HG02759 (cell line): Measurements from ENCODE around the gene SOAT2.

Experiments
- ATAC-seq: cut with Tn5 transposase; IDR thresholded peaks from one replicate; pipeline ENCODE4 v1.9.1; 2021; ENCODE audit warnings: mild to moderate bottlenecking, moderate library complexity; ENCODE audit not compliant: unreplicated experiment

SOAT2 gene

GRCh38 chr12:53102883-53103807 is at the start of gene SOAT2:
TSS of gene SOAT2 (plus strand) at chr12:53103486. CDS start at chr12:53103578, 92 bp downstream.
- peak; percentile 63 for ATAC-seq

GRCh38 chr12:53054112-53054878 is 49.0 kb upstream of the SOAT2 start:
- peak; percentile 92 for ATAC-seq

DNA sequence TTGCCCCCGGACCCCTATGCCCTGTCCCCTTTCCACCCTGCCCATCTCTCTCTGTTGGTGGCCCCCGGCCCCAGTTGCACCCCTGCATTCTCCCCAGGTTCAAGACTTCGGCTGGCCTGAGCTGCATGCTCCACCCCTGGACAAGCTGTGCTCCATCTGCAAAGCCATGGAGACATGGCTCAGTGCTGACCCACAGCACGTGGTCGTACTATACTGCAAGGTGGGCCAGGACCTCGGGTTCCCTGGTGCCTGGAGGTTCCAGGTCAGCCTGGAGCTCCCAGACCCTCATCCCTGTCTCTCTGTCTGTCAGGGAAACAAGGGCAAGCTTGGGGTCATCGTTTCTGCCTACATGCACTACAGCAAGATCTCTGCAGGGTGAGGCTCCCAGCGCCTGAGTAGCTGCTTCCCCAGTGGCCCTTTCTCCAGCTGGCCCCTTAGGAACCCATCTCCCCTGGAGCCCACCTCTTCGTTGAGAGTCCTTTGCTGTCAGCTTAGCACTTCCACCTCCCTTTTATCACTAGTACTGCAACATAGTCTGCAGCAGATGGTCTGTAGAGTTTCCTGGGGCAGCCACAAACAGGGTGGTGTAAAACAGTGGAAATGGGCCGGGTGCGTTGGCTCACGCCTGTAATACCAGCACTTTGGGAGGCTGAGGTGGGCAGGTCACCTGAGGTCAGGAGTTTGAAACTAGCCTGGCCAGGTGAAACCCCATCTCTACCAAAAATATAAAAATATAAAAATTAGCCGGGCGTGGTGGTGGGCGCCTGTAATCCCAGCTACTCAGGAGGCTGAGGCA is 47.6 kb upstream of the SOAT2 start:
- no peak for ATAC-seq

GRCh38 chr12:53056296-53056695 is 47.0 kb upstream of the SOAT2 start:
- ATAC-seq = no peak

DNA sequence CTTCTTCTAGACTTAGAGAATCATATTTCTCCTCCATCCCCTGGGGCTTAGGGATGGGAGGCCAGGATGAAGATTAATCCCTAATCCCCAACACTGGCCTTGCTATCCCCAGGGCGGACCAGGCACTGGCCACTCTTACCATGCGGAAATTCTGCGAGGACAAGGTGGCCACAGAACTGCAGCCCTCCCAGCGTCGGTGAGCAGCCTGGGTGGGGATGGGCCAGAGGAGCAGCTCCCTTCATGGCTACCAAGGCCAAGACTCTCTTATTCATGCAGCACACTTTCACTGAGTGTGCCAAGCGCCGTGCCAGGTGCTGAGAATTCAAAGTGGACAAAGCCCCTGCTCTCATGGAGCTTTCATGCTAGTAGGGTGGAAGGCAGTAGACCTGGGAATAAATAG is 46.4 kb upstream of the SOAT2 start:
- no peak for ATAC-seq

DNA sequence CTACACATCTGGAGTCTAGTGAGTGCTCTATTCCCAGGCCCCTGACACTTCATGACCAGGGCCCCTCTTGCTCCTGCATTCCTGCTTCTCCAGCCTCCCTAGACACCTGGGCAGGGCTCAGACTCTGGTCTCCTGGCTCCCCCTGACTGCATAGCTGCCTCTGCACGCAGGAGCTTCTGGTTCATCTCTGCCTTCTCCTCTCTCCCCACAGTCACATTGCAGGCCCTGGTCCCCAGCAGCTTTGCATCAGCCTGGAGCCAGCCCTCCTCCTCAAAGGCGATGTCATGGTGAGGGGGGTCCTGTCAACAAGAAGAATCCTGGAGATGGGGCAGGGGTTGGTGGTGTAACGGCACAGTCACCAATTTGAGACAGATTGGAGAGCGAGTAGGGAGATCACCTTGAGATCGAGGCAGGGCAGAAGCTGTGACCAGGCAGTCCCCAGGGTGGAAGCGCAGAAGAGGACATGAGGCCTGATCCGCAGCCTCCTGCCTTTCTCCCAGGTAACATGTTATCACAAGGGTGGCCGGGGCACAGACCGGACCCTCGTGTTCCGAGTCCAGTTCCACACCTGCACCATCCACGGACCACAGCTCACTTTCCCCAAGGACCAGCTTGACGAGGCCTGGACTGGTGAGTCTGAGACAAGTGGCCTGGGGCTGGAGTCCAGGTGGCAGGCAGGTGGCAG is 45.3 kb upstream of the SOAT2 start:
- ATAC-seq = no peak

DNA sequence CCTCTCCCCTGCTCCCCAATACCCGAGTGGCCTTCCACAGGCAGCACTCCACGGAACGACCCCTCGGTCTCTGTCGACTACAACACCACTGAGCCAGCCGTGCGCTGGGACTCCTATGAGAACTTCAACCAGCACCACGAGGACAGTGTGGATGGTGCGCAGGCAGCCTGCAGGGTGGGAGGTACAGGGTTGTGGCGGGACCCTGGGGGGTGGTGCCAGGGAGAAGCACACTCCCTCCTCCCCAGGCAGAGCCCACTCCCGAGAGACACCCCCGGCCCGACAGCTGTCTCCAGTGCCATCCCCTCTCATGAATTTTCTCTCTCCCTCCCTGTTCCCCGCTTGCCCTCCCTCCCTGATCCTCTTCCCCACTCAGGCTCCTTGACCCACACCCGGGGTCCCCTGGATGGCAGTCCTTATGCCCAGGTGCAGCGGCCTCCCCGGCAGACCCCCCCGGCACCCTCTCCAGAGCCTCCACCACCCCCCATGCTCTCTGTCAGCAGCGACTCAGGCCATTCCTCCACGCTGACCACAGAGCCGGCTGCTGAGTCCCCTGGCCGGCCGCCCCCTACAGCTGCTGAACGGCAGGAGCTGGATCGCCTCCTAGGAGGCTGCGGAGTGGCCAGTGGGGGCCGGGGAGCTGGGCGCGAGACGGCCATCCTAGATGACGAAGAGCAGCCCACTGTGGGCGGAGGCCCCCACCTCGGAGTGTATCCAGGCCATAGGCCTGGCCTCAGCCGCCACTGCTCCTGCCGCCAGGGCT is 44.4 kb upstream of the SOAT2 start:
- no peak for ATAC-seq

- ATAC-seq = no peak
Observed at GRCh38 chr12:53059434-53060063, 43.7 kb upstream of the SOAT2 start.

GRCh38 chr12:53060064-53060720 is 43.1 kb upstream of the SOAT2 start:
- no peak for ATAC-seq

DNA sequence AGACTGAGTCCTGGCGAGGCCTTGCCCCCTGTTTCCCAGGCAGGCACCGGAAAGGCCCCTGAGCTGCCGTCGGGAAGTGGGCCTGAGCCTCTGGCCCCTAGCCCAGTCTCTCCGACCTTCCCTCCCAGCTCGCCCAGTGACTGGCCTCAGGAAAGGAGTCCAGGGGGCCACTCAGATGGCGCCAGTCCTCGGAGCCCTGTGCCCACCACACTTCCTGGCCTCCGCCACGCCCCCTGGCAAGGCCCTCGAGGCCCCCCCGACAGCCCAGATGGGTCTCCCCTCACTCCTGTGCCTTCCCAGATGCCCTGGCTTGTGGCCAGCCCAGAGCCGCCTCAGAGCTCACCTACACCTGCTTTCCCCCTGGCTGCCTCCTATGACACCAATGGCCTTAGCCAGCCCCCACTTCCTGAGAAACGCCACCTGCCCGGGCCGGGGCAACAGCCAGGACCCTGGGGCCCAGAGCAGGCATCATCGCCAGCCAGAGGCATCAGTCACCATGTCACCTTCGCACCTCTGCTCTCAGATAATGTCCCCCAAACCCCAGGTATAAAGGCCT is 42.5 kb upstream of the SOAT2 start:
- no peak for ATAC-seq

GRCh38 chr12:53061404-53062010 is 41.8 kb upstream of the SOAT2 start:
- no peak for ATAC-seq

GRCh38 chr12:53062011-53062961 is 41.0 kb upstream of the SOAT2 start:
- ATAC-seq = no peak

- ATAC-seq = no peak
Observed at GRCh38 chr12:53062977-53063707, 40.1 kb upstream of the SOAT2 start.

DNA sequence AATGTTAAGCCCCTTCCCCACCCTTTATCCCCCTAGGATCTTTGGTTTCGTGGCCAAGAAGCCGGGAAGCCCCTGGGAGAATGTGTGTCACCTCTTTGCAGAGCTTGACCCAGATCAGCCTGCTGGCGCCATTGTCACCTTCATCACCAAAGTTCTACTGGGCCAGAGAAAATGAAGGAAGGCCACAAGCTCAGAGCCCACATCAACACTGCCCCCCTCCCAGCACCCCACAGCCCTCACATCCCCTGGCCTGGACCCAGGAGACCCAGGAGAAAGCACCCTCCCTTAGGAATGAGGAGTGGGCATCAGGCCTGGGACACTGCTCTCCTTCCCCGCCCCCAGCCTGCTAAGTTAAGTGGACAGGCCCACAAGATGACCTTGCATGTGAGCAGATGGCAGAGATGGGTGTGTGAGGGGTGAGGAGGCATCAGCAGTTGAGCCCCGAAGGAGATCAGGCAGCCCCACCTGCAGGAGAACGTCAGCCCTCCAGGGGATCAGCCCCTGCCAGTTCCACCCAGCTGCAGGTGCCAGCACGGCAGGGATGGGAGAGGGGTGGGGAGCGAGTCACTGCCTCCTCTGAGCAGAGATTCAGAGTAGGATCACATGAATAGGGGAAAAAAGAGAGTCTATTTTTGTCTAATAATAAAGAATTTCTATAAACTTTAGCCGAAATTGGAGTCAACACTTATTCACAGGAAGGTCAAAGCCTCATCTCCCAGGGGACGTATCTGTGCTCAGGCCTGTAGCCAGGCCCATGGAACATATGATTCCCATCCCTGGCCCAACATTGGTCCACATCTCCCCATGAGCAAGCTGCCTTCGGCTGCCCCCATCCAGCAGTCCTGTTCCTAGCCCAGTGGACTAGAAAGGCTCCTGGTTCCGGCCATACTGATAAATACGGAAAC is 39.3 kb upstream of the SOAT2 start:
- ATAC-seq = no peak
